Endometrial microvascular endothelial cells (primary cell): ENCODE results near the gene SAP25. TPM values are rescaled to one million over a fixed set of nuclear protein-coding genes. Genes with fewer than 3 reads are reported as not detected.

Experiments
- in situ Hi-C: cut with HindIII; loops from 2 replicates; pipeline ENCODE4 v1.10.0; 2017; ENCODE audit warnings: low sequenced_read_pairs, low pct_unique_long_range_greater_than_20kb; ENCODE audit errors: inconsistent ontology term
- total RNA-seq: library from RNA; depleted of rRNA; stranded (reverse); fragments of >200 nt; gene quantifications from one replicate; pipeline ENCODE4 v1.2.3, GENCODE V29; 2015; ENCODE audit errors: inconsistent ontology term

SAP25 gene
- 0.19 TPM for total RNA-seq

DNA sequence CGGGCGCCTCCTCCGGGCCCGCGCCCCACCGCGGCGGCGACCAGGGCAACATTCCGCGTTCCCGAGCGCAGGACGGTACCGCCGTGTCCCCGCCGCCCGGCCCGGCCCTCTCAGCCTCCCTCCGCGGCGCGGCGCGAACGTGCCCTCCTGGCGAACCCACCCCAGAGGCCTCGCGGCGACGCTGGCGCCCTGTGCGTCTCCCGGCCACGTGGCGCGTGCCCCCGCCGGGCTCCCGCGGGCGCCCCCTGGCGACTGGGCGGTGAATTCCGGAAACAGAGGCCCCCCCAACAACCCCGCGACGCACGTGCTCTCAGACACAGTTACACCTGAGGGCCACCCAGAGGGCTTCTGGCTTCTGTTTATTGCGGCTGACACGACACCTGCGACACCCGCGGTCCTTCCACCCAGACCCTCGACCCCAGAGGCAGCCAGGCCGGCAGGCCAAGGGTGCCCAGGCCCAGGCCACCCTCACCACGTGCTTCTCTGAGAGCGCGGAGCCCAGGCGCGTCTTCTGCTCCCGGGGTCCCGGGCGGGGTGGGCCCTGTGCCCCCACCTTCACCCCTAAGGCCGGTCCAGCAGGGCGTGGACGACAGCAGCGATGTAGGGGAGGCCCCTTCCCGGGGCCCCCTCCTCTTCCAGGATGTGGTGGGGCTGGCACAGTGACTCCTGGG, at the start of gene SAP25:
TSS of gene SAP25 (minus strand) at position 210 of the 671 bp plus-strand sequence. CDS start at position 52, 158 bp downstream.
- in situ Hi-C loops, result no loop called here

DNA sequence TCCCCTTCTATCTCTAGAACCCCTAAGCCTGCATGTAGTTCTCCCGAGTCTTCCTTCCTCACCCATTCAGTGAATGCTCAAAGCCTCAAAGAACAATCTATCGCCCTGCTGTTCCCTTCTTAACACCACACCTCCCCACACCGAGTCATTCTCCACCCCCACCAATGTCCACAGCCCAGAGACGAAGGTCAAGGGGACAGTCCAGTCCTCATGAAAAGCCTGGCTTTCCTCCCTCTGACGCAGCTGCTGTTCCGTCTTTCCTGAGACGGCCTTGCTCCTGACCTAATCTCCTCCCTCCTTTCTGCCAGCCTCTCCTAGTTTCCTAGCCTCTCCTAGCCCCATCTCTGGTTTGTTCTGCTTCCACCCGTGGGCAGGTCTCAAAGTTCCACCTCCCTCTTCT, 47.9 kb upstream of the SAP25 start:
- in situ Hi-C loops, result no loop called here

DNA sequence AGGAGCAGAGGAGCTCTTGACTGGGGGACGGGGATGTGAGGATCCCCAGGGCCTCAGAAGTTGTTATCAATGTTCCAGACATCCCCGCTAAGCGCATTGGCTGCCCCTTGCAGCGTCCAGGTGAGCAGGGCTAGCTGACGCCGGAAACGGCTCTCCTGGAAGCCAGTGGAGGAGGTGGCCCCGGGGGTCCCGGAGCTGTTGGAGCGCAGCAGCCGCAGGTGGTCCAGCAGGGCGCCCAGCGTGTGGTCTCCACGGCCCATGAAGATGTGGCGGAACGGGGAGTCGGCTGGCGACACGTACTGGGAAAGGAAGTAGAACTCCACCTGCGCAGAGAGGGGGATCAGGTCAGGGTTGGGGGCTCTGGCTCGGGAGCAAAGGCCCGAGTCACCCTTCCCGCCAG, 47.1 kb upstream of the SAP25 start:
- in situ Hi-C loops, result no loop called here

DNA sequence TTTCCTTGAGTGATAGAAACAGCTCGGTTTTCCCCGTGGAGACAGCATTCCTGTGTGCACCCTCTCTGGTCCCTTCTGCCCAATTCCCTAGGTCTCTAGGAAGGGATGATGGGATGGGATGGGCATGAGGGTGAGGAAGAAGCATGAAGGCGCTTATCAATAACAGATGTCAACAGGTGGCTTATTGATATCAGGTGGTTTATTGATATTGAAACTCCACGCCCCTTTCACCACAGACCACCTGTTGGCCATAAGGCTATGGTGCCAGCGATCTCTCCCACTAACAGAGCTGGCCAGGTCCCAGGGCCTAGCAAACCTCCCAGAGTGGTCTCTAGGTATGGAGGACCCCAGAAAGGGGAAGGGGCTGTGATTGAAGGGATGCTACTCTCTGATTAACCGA, 46.5 kb upstream of the SAP25 start:
- in situ Hi-C loops, result no loop called here

DNA sequence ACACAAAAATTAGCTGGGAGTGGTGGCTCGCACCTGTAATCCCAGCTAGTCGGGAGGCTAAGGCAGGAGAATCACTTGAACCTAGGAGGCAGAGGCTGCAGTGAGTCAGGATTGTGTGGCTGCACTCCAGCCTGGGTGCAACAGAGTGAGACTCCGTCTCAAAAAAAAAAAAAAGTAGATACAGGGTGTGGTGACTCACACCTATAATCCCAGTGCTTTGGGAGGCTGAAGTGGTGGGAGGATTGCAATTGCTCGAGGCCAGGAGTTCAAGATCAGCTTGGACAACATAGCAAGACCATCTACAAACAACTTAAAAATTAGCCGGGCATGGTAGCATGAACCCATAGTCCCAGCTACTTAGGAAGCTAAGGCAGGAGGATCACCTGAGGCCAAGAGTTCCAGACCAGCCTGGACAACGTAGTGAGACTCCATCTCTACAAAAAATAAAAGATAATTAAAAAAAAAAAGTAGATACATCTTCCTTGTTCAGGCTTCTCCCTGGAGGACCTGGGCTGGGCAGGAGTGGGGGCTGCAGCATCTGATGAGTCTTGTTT, 40.7 kb upstream of the SAP25 start:
- in situ Hi-C loops, result no loop called here

DNA sequence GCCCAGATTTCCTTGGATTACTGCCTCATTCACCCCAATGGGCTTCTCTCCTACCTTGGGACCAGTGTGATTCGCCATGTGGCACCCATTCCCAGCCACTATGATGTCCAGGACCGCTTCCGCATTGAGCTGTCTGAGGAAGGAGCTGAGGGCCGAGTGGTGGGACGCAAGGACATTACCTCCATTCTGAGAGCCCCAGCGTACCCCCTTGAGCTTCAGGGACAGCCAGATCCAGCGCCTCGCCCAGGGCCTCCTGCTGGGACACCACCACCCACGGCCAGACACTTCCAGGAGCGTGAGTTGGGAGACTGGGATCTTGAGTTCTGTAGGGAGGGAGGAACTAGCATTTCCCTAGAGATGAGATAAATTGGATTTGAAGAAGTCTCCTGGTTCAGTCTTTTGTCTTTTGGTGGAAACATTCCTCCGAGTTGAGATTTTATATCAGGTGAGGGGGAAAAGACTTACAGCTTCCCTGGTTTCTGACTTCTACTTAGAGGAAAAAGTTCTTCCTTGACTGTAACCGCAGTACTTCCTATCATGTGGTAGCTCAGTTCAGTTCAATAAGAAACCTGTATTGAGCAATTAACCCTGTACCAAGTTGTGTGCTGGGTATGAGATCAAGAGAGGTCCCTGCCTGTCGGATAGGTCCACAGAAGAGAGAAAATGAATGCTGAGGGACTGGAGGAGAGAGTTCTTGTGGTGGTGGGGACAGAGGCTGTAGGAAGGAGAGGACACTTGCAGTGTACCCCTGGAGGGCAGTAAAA, 39.9 kb upstream of the SAP25 start:
- in situ Hi-C loops, result no loop called here

DNA sequence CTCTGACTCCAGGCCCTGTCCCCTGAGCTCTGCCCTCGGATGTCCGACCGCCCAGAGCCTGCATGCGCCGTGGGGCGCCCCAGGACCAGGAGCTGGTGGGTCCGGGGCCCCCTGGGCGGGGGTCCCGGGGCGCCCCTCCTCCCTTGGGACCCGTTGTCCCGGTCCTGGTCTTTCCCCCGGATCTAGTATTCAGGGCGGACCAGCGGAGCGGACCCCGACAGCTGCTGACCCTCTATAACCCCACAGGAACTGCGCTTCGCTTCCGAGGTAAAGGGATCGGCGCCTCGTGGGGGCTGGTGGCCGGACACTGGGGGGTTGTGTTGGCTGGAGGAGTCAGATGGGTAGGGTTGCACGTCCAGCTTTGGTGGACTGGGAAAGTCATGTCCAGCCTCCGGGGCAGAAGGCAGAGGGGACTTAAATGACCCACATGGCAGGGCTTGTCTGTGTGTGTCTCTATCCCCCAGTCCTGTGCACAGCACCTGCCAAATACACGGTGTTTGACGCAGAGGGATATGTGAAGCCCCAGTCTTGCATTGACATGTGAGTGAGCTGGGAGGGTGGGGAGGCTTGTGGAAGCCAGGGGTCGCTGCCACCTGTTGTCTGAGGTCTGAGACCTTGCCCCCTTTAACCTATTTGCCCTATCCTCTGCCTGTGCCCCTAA, 39.2 kb upstream of the SAP25 start:
- in situ Hi-C loops, result no loop called here

DNA sequence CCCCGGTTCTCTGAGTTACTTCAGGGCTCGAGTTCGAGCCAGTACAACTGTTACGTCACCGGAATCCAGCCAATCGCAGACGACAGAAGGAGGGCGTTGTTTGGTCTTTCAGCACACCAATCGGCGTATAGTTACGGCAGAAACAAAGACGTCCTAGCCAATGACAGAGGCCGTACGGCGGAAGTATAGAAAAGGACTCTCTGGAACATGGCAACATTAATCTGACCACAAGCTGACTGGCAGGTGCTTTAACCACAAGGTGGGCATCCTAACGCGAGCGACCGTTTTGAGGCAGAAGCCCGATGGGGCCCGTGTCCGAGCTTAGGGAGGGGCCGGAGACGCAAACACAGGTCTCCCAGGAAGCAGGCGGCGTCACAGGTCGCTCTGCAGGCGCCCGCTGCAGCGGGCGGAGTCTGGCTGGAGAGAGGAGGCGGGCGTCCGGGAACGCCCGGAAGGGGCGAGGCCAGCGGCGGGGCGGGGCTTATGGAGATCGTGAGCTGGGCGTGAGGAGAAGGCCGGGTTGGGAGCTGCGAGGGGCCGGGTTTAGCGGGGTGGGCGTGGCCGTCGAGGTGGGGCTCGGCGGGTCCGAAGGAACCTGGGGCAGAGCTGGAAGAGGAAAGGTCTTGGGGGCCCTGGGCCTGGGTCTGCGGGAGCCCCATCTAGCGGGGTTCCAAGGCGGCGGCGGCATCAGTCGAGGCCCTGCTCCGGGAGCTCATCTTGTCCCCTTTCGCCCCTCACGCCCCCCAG, 38.5 kb upstream of the SAP25 start, which contains the start of gene MOSPD3:
TSS of gene MOSPD3 (plus strand) at position 558 of the 747 bp plus-strand sequence. CDS start 252 bp downstream, outside the sequence.
- in situ Hi-C loops, result no loop called here

DNA sequence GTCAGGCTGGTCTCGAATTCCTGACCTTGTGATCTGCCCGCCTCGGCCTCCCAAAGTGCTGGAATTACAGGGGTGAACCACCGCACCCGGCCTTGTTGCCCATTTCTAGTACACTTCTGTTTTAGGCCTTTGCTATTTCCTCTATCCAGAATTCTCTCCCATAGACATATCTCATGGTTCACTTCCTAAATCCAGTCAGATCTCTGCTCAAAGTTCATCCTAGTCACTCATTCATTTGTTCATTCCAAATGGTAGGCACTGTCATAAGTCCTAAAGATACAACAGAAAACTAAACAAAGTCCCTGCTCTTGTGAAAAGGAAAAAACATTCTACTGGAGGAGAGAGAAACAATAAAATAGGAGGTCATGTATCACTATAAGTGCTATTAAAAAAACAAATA, 36.3 kb upstream of the SAP25 start:
- in situ Hi-C loops, result no loop called here

DNA sequence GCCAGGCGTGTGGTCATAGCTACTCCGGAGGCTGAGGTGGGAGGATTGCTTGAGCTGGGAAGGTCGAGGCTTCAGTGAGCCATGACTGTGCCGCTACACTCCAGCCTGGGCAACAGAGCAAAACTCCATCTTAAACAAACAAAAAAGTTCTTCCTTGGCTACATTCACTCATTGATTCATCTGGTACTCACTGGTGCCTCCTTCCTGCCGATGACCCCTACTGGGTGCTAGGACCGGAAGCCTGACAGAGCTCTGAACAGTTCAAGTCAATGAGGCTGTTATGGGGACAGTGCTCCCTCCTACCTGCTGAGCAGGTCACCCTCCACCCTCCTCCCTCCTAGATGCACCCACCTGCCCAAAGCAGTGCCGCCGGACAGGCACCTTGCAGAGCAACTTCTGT, 33.4 kb upstream of the SAP25 start:
- in situ Hi-C loops, result no loop called here

DNA sequence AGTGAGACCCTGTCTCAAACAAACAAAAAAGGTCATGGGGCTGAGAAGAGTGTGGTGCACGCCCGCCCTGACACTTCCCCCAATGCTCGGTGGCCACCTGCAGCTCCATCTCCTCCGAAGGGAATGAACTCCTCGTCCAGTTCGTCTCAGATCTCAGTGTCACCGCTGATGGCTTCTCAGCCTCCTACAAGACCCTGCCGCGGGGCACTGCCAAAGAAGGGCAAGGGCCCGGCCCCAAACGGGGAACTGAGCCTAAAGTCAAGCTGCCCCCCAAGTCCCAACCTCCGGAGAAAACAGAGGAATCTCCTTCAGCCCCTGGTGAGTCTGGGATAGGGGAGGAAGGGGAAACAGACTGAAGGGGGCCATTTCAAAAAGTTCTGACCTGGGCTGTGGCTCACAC, 32.6 kb upstream of the SAP25 start:
- in situ Hi-C loops, result no loop called here

DNA sequence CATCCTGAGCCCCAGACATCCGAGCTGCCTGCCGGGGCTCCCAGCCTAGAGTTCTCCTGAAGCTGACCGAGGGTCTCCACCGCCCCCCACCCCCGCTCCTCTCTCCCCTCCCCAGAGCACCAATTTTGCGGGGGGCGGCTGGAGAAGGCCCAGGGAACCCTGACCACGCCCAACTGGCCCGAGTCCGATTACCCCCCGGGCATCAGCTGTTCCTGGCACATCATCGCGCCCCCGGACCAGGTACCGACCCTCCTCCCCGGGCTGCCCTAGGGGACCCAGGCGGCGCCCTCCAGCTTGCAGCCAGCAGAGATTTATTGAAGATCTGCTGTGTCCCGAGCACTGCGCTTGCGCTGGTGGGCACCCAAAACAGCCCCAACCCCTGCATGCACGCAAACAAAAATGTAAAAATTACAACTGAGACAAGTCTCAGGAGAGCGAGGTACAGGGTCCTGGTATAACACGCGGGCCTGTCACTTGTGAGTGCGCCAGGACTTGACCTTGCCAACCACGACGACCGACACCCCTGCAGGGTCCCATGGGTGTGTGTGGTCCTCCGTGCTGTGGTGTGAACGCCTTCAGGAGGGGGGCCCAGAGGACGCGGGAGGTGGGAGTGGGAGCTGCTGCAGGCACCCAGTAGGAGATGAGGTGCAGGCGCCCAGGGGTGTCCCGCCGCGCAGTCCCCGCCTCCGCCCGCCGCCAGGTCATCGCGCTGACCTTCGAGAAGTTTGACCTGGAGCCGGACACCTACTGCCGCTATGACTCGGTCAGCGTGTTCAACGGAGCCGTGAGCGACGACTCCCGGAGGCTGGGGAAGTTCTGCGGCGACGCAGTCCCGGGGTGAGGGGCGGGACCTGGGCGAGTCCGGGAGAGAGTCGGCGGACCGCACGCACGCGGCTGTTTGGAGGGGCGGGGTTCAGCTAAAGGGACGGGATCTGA, 31.5 kb upstream of the SAP25 start:
- in situ Hi-C loops, result no loop called here

DNA sequence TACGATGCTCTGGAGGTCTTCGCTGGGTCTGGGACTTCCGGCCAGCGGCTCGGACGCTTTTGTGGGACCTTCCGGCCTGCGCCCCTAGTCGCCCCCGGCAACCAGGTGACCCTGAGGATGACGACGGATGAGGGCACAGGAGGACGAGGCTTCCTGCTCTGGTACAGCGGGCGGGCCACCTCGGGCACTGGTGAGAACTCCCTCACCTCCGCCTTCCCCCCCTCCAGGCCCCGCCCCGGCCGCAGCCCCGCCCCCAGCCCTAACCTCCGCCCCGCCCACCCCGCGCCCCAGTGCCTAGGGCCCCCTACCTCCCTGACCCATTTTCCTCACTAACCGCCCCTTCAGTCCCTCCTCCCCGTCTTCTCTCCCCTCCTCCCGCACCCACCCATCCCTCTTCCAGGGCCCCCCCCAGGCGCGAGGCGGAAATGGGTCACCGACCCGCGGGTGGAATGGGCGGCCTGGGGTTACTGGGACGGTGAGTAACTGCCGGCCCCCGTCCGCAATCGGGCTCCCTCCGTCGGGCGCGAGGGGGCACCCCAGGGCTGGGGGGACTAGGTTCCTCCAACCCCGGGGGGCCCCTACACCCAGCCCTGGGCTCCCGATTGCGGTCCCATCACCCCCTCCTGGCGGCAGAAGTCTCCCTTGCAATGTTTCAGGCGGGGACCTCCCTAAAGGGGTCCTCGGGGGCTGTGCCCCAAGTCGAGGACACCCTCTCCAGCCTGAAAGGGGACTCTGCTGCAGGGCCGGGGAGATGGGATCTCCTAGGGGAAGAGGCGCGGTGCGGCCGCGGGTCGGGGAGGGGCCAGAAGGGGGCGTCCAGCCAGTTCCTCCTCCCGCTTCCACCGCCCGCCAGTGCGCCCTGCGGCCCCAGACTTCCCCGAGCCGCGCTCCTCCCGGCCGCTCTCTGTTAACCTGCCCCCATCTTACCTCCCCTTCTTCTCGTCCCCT, 30.6 kb upstream of the SAP25 start:
- in situ Hi-C loops, result no loop called here

DNA sequence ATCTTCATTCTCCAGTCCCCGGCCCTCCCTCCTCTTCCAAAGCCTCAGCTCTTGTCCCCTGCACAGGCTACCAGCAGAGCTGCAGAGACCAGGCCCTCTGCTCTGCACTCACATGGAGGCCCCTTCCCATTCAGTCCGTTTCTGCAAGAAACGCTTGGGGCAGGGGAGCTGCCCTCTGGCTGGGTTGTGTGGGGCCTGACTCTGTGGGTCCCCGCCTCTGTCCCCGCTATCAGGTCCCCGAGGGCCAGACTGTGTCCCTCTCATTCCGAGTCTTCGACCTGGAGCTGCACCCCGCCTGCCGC, 30.0 kb upstream of the SAP25 start:
- in situ Hi-C loops, result no loop called here

DNA sequence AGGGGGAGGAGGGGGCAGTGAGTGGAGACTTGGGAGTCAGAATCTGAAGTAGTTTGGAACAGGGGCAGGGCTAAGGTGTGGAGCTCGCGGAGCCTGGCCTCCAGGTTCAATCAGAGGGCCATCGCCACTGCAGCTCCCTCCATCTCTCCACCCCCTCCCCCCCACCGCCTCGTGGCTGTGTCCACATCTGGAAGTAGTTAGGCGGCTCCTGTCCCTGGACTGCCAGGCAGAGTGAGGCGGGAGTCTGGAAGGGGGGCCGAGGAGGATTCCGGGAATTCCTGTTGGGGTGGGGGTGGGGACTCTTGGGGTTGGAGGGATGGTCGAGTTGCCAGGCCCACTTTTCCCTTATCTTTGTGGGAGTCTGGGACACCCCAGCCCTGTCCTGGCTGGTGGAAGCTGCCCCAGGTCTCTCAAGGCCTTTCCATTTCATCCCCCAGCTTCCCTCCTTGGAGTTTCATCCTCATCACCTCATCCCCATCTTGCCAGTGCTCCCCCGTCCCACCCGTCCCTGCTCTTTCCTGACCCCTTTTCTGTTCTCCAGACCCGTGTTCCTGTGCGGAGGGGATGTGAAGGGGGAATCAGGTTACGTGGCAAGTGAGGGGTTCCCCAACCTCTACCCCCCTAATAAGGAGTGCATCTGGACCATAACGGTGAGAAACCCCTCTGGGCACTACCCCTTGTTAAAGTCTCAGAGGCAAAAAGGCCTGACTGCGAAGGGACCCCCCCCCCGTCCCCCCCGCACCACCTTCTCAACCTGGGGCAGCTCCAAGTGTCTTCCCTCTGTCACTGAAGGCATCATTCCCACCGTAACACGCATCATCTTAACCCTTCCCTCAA, 29.4 kb upstream of the SAP25 start:
- in situ Hi-C loops, result no loop called here

DNA sequence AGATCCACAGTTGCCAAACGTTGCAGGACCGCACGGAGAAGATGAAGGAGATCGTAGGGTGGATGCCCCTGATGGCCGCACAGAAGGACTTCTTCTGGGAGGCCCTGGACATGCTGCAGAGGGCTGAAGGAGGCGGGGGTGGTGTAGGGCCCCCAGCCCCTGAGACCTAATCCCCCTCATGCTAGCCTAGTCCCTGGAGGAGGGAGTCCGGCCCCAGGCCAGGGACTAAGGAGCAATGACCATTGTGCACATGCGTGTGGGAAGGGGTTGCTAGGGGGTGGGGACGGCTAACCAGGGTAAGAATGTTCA, 27.0 kb upstream of the SAP25 start:
- in situ Hi-C loops, result no loop called here
